Fibroblast of lung (primary cell): ENCODE data around the gene LCN10. TPM values are rescaled to one million over a fixed set of nuclear protein-coding genes. Genes with fewer than 3 reads are reported as not detected.

Experiments
- polyA plus RNA-seq, 2 donors: library from polyadenylated mRNA; depleted of rRNA in 1 of 2; stranded (reverse) in 1 of 2; unstranded in 1 of 2; fragments of >200 nt; gene quantifications; 2 replicates each; pipeline ENCODE4 v1.2.1, GENCODE V29; 2011 to 2012; ENCODE audit warnings: missing spikeins in 1 of 2
- total RNA-seq: library from RNA; depleted of rRNA; stranded (reverse); fragments of >200 nt; gene quantifications from 2 replicates; pipeline ENCODE4 v1.2.1, GENCODE V29; 2014

The LCN10 gene
- total and polyA plus RNA-seq, 2 donors (not counting 1 experiment from before 2014, with no cell fraction given), result not detected

Other genes starting within 250 kb of the LCN10 start
- 10.9 and 12.1 TPM in 2 replicates for gene NOTCH1, start 196.9 kb downstream of the LCN10 start, total RNA-seq
- gene NOTCH1, start 196.9 kb downstream of the LCN10 start, polyA plus RNA-seq, result 0.98 and 3.3 TPM in 2 replicates
- 6.2 and 7.9 TPM in 2 replicates for gene EGFL7, start 80.0 kb downstream of the LCN10 start, total RNA-seq
- gene EGFL7, start 80.0 kb downstream of the LCN10 start, polyA plus RNA-seq, result 2.5 and 4.2 TPM in 2 replicates
- 31.8 and 43.3 TPM in 2 replicates for gene AGPAT2, start 55.5 kb downstream of the LCN10 start, total RNA-seq
- gene AGPAT2, start 55.5 kb downstream of the LCN10 start, polyA plus RNA-seq, result 24.9 and 25.1 TPM in 2 replicates
- gene DIPK1B, start 30.4 kb downstream of the LCN10 start, total RNA-seq, result 0.33 and 0.77 TPM in 2 replicates
- 0.16 and 0.34 TPM in 2 replicates for gene DIPK1B, start 30.4 kb downstream of the LCN10 start, polyA plus RNA-seq
- not detected in 2 replicates for gene LCN6, start 5.6 kb upstream of the LCN10 start, total RNA-seq
- gene LCN6, start 5.6 kb upstream of the LCN10 start, polyA plus RNA-seq, result not detected in 2 replicates
- not detected in 2 replicates for gene LCN8, start 15.3 kb upstream of the LCN10 start, total RNA-seq
- not detected in 2 replicates for gene LCN8, start 15.3 kb upstream of the LCN10 start, polyA plus RNA-seq
- gene LCN15, start 21.6 kb upstream of the LCN10 start, total RNA-seq, result not detected in 2 replicates
- gene LCN15, start 21.6 kb upstream of the LCN10 start, polyA plus RNA-seq, result not detected in 2 replicates
- gene TMEM141, start 48.4 kb upstream of the LCN10 start, total RNA-seq, result 40.1 and 56.5 TPM in 2 replicates
- gene TMEM141, start 48.4 kb upstream of the LCN10 start, polyA plus RNA-seq, result 43.3 and 53.4 TPM in 2 replicates
- 0.99 and 1.0 TPM in 2 replicates for gene CCDC183, start 53.4 kb upstream of the LCN10 start, total RNA-seq
- 0.05 and 0.35 TPM in 2 replicates for gene CCDC183, start 53.4 kb upstream of the LCN10 start, polyA plus RNA-seq
- gene RABL6, start 65.0 kb upstream of the LCN10 start, total RNA-seq, result 55.0 and 59.6 TPM in 2 replicates
- gene RABL6, start 65.0 kb upstream of the LCN10 start, polyA plus RNA-seq, result 36.8 and 56.7 TPM in 2 replicates
- gene AJM1, start 99.5 kb upstream of the LCN10 start, total RNA-seq, result 1.7 and 1.8 TPM in 2 replicates
- 0.15 and 0.19 TPM in 2 replicates for gene AJM1, start 99.5 kb upstream of the LCN10 start, polyA plus RNA-seq
- gene PHPT1, start 106.5 kb upstream of the LCN10 start, total RNA-seq, result 175 and 190 TPM in 2 replicates
- 99.6 and 108 TPM in 2 replicates for gene PHPT1, start 106.5 kb upstream of the LCN10 start, polyA plus RNA-seq
- 3.3 and 4.6 TPM in 2 replicates for gene MAMDC4, start 109.4 kb upstream of the LCN10 start, total RNA-seq
- 0.30 and 0.37 TPM in 2 replicates for gene MAMDC4, start 109.4 kb upstream of the LCN10 start, polyA plus RNA-seq
- 279 and 317 TPM in 2 replicates for gene EDF1, start 123.4 kb upstream of the LCN10 start, total RNA-seq
- gene EDF1, start 123.4 kb upstream of the LCN10 start, polyA plus RNA-seq, result 309 and 387 TPM in 2 replicates
- 8.0 and 8.4 TPM in 2 replicates for gene TRAF2, start 143.6 kb upstream of the LCN10 start, total RNA-seq
- 3.7 and 4.3 TPM in 2 replicates for gene TRAF2, start 143.6 kb upstream of the LCN10 start, polyA plus RNA-seq
- 136 and 166 TPM in 2 replicates for gene FBXW5, start 201.8 kb upstream of the LCN10 start, total RNA-seq
- gene FBXW5, start 201.8 kb upstream of the LCN10 start, polyA plus RNA-seq, result 31.3 and 39.9 TPM in 2 replicates
- gene C8G, start 202.3 kb upstream of the LCN10 start, total RNA-seq, result 1.2 TPM in 1 of 2 replicates, not detected in the other
- 0.40 TPM in 1 of 2 replicates, not detected in the other for gene C8G, start 202.3 kb upstream of the LCN10 start, polyA plus RNA-seq
- gene LCN12, start 209.3 kb upstream of the LCN10 start, total RNA-seq, result 0.17 TPM in 1 of 2 replicates, not detected in the other
- gene LCN12, start 209.3 kb upstream of the LCN10 start, polyA plus RNA-seq, result 0.02 TPM in 1 of 2 replicates, not detected in the other
- 89.9 and 90.3 TPM in 2 replicates for gene PTGDS, start 234.6 kb upstream of the LCN10 start, total RNA-seq
- 2.0 and 4.9 TPM in 2 replicates for gene PTGDS, start 234.6 kb upstream of the LCN10 start, polyA plus RNA-seq
- gene LCNL1, start 240.1 kb upstream of the LCN10 start, total RNA-seq, result 3.3 and 6.3 TPM in 2 replicates
- 0.75 and 1.4 TPM in 2 replicates for gene LCNL1, start 240.1 kb upstream of the LCN10 start, polyA plus RNA-seq
- gene PAXX, start 249.5 kb upstream of the LCN10 start, total RNA-seq, result 13.7 and 14.9 TPM in 2 replicates
- gene PAXX, start 249.5 kb upstream of the LCN10 start, polyA plus RNA-seq, result 6.1 and 9.9 TPM in 2 replicates